Measurements from ENCODE around the gene TMEM207. TPM values are rescaled to one million over a fixed set of nuclear protein-coding genes. Genes with fewer than 3 reads are reported as not detected.

TMEM207 gene
- total and polyA plus RNA-seq, 2 of the 4 experiments (the other 2 are of a cell fraction), result not detected

GRCh38 chr3:190494907-190495306, 45.2 kb upstream of the TMEM207 start:
- no peaks in the 10 kb centered on the region for H3K4me1 ChIP-seq (ENCODE audit: control insufficient read depth, insufficient read depth, low read length)
- no peak overlapping the region for H2BK120ac ChIP-seq (ENCODE audit: low read depth, low read length)
- dilution Hi-C loops (cut with HindIII; ENCODE audit: low sequenced_read_pairs, unreplicated experiment) (no loop called here), intact Hi-C loops (cut with micrococcal nuclease) (no loop called here), in situ Hi-C loops (cut with MboI; ENCODE audit: low sequenced_read_pairs) (no loop called here)
- ChIA-PET POLR2A (ENCODE audit: unreplicated experiment) (no interaction called here), CTCF (interaction anchor here (0.6 kb wide), 1 partner anchor 107 kb away, joined by 3 read pairs; no protein-coding TSS in a partner anchor)
- H4K8ac ChIP-seq (ENCODE audit: low read depth in 2 of 2, low read length in 2 of 2), result no peak overlapping the region
- H2BK15ac ChIP-seq (ENCODE audit: low read depth, low read length), result no peak overlapping the region
- no peaks in the 10 kb centered on the region for H3K79me1 ChIP-seq (ENCODE audit: low read depth in 1 of 2, low read length in 2 of 2)
- no peak overlapping the region for H4K5ac ChIP-seq (ENCODE audit: low read depth, low read length)
- H3K18ac ChIP-seq (ENCODE audit: low read depth, low read length), result no peak overlapping the region
- no peaks in the 10 kb centered on the region for H3K9me1 ChIP-seq (ENCODE audit: insufficient read depth, low read length)
- H2AFZ ChIP-seq (replicated peaks; ENCODE audit: low read length, poor library complexity), result no peak overlapping the region
- no peaks in the 10 kb centered on the region for H3K36me3 ChIP-seq (ENCODE audit: control insufficient read depth, insufficient read depth, low read length)
- no peak overlapping the region for H4K91ac ChIP-seq (ENCODE audit: insufficient read depth, low read depth, low read length)
- H3K27me3 ChIP-seq (ENCODE audit: control insufficient read depth, insufficient read depth, low read length), result no peaks in the 10 kb centered on the region; the same call in 1 of the 2 replicates
- no peak overlapping the region for H2BK5ac ChIP-seq (ENCODE audit: low read depth, low read length, poor library complexity, severe bottlenecking)
- no peak overlapping the region for H3K4me3 ChIP-seq (ENCODE audit: insufficient read depth, low read depth, low read length)
- no peak overlapping the region for H2AK5ac ChIP-seq (ENCODE audit: low read depth, low read length)
- no peak for ATAC-seq (ENCODE audit: low read depth)
- no peak overlapping the region for H3K23ac ChIP-seq (ENCODE audit: low read depth, low read length)
- H3K4ac ChIP-seq (ENCODE audit: low read depth, low read length), result no peak overlapping the region
- DNase-seq, result no peak
- TF ChIP-seq CHD1 (IDR thresholded peaks at IDR 0.05; ENCODE audit: low read depth, low read length), result no peak
- no peak for TF ChIP-seq MAFK (IDR thresholded peaks at IDR 0.05; ENCODE audit: low read depth, low read length)
- TF ChIP-seq MXI1 (IDR thresholded peaks at IDR 0.05; ENCODE audit: borderline replicate concordance, low read depth, low read length), result no peak
- TF ChIP-seq SMC3 (IDR thresholded peaks at IDR 0.05; ENCODE audit: low read depth, low read length), result no peak
- no peak for TF ChIP-seq CEBPB (IDR thresholded peaks at IDR 0.05; ENCODE audit: low read depth, low read length)
- TF ChIP-seq USF2 (IDR thresholded peaks at IDR 0.05; ENCODE audit: low read depth, low read length), result no peak
- TF ChIP-seq RFX5 (IDR thresholded peaks at IDR 0.05; ENCODE audit: low read depth, low read length), result no peak
- TF ChIP-seq ELK1 (IDR thresholded peaks at IDR 0.05; ENCODE audit: borderline replicate concordance, low read depth, low read length), result no peak
- TF ChIP-seq RCOR1 (IDR thresholded peaks at IDR 0.05; ENCODE audit: insufficient replicate concordance, low read length), result no peak
- no peak for TF ChIP-seq MAZ (IDR thresholded peaks at IDR 0.05; ENCODE audit: borderline replicate concordance, low read depth, low read length)
- TF ChIP-seq POLR2A (IDR thresholded peaks at IDR 0.05; ENCODE audit: low read depth, low read length), result no peak
- TF ChIP-seq NFE2L2 (IDR thresholded peaks at IDR 0.05; ENCODE audit: low read depth, low read length), result no peak
- TF ChIP-seq CTCF (conservative IDR thresholded peaks at IDR 0.05; ENCODE audit: low read depth, low read length), result no peak
- no peak for TF ChIP-seq FOS (IDR thresholded peaks at IDR 0.05; ENCODE audit: low read depth, low read length)
- TF ChIP-seq BHLHE40 (IDR thresholded peaks at IDR 0.05; ENCODE audit: low read depth, low read length), result no peak
- no peak for TF ChIP-seq RAD21 (IDR thresholded peaks at IDR 0.05; ENCODE audit: low read length)
- no peak overlapping the region for H3K9ac ChIP-seq (ENCODE audit: low read depth, low read length)
- H3K27ac ChIP-seq (ENCODE audit: insufficient read depth, low read length), result no peak overlapping the region
- H4K20me1 ChIP-seq (ENCODE audit: insufficient read depth, low read length), result no peaks in the 10 kb centered on the region
- no peak overlapping the region for H2AK9ac ChIP-seq (replicated peaks; ENCODE audit: low read depth, low read length, poor library complexity)
- H3K56ac ChIP-seq (ENCODE audit: extremely low read depth, insufficient read depth, low read length), result no peak overlapping the region
- H3K14ac ChIP-seq (replicated peaks; ENCODE audit: low read depth, low read length), result no peak overlapping the region
- no TSS peak for BruUV-seq (replicated peaks)
- no peak overlapping the region for H2BK20ac ChIP-seq (ENCODE audit: low read depth, low read length)
- no peak overlapping the region for H3K4me2 ChIP-seq (ENCODE audit: low read depth, low read length)
- H3K9me3 ChIP-seq (ENCODE audit: control insufficient read depth, insufficient read depth, low read length), result no peaks in the 10 kb centered on the region
